ENCODE data around the gene AP1B1. TPM values are rescaled to one million over a fixed set of nuclear protein-coding genes. Genes with fewer than 3 reads are reported as not detected.

Gene AP1B1
- total RNA-seq, 1 experiment from 2014 or later: 68.1 TPM

GRCh38 chr22:29320546-29320945 lies 67.8 kb downstream of the AP1B1 start:
- POLR2A ChIA-PET (ENCODE audit: low non-redundant PET): no interaction called here
- Histone ChIP-seq H3K4me3 (ENCODE audit: low read depth, low read length, poor library complexity, severe bottlenecking) (no peak overlapping the region), H3K36me3 (ENCODE audit: insufficient read depth, low read length, poor library complexity, severe bottlenecking) (no peaks in the 10 kb centered on the region), H3K27me3 (replicated peaks; ENCODE audit: insufficient read depth, low read depth, low read length, poor library complexity) (peaks cover 9% of the 10 kb centered on the region), H3K4me1 (ENCODE audit: insufficient read depth, low read length, poor library complexity, severe bottlenecking) (no peaks in the 10 kb centered on the region), H3K27ac (ENCODE audit: low read depth, low read length, poor library complexity, severe bottlenecking) (no peak overlapping the region), H3K9me3 (ENCODE audit: low read depth, low read length, poor library complexity, severe bottlenecking) (no peaks in the 10 kb centered on the region)
- intact Hi-C loops (cut with micrococcal nuclease; ENCODE audit: unreplicated experiment): no loop called here
- TF ChIP-seq EZH2 (IDR thresholded peaks at IDR 0.05; ENCODE audit: borderline replicate concordance, low read depth, low read length, poor library complexity, severe bottlenecking): no peak
- TF ChIP-seq CTCF (conservative IDR thresholded peaks at IDR 0.05; ENCODE audit: low read depth, low read length): peak; percentile 49
- no TSS peak for BruUV-seq (replicated peaks)
- CTCF ChIA-PET: interaction anchor here (0.5 to 0.9 kb wide), 2 partner anchors 17 to 33 kb away, joined by 3 read pairs; no protein-coding TSS in a partner anchor
- no peak for DNase-seq (ENCODE audit: low spot score)

DNA sequence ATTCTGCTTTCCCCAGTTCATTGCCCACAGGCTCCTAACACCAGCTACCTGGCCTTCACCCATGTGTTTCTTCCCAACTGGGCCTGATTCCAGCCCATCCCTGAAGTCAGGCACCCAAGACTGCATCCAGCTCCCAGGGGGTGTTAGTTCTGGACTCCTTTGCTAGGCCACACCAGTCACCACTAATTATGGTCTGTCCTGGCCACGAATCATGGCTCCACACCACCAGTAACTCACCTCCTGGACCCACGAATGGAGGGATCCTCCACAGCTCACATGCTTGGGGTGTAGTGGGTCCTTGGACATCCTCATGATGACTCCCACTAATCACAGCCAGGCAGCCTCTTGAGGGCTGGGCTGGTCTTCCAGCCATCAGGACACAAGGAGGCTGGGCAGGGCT lies 69.3 kb downstream of the AP1B1 start:
- no peak for TF ChIP-seq EZH2 (IDR thresholded peaks at IDR 0.05; ENCODE audit: borderline replicate concordance, low read depth, low read length, poor library complexity, severe bottlenecking)
- TF ChIP-seq CTCF (conservative IDR thresholded peaks at IDR 0.05; ENCODE audit: low read depth, low read length): no peak
- H3K27ac ChIP-seq (ENCODE audit: low read depth, low read length, poor library complexity, severe bottlenecking): no peak overlapping the region
- peaks cover 6% of the 10 kb centered on the region for H3K4me1 ChIP-seq (ENCODE audit: insufficient read depth, low read length, poor library complexity, severe bottlenecking)
- no peaks in the 10 kb centered on the region for H3K36me3 ChIP-seq (ENCODE audit: insufficient read depth, low read length, poor library complexity, severe bottlenecking)
- no peak for DNase-seq (ENCODE audit: low spot score)
- H3K9me3 ChIP-seq (ENCODE audit: low read depth, low read length, poor library complexity, severe bottlenecking): no peaks in the 10 kb centered on the region
- H3K27me3 ChIP-seq (replicated peaks; ENCODE audit: insufficient read depth, low read depth, low read length, poor library complexity): peaks cover 24% of the 10 kb centered on the region
- BruUV-seq (replicated peaks): no TSS peak
- no peak overlapping the region for H3K4me3 ChIP-seq (ENCODE audit: low read depth, low read length, poor library complexity, severe bottlenecking)
- ChIA-PET POLR2A (ENCODE audit: low non-redundant PET) (no interaction called here), CTCF (no interaction called here)
- intact Hi-C loops (cut with micrococcal nuclease; ENCODE audit: unreplicated experiment): no loop called here

DNA sequence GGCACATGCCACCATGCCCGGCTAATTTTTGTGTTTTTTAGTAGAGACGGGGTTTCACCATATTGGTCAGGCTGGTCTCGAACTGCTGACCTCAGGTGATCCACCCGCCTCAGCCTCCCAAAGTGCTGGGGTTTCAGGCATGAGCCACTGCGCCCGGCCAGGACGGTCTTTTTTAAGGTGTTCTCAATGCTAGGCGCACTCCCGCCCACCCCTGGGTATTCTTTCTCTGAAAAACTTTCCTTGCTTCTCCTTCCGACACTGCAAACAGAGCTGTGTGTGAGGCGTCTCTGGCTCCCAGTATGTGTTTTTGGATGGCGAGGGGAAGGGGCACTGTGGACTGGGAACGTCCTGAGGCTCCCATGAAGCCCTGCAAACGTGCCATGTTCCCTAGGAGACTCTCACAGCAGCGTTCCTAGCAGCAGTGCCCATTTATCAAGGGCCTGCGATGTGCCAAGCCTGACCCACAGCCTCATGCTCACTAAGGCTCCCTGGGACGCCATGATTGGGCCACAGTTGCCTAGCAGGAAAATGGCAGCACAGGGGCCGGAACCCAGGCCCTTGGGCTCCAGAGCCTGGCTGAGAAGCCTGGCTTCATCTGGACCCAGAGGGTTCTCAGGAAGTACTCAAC lies 70.4 kb downstream of the AP1B1 start:
- ChIA-PET POLR2A (ENCODE audit: low non-redundant PET) (interaction anchor here (0.6 kb wide), 1 partner anchor 25 kb away, joined by 9 read pairs; no protein-coding TSS in a partner anchor), CTCF (no interaction called here)
- no TSS peak for BruUV-seq (replicated peaks)
- no peak for DNase-seq (ENCODE audit: low spot score)
- H3K36me3 ChIP-seq (ENCODE audit: insufficient read depth, low read length, poor library complexity, severe bottlenecking): no peaks in the 10 kb centered on the region
- H3K4me3 ChIP-seq (ENCODE audit: low read depth, low read length, poor library complexity, severe bottlenecking): no peak overlapping the region
- peaks cover 6% of the 10 kb centered on the region for H3K4me1 ChIP-seq (ENCODE audit: insufficient read depth, low read length, poor library complexity, severe bottlenecking)
- peaks cover 32% of the 10 kb centered on the region for H3K27me3 ChIP-seq (replicated peaks; ENCODE audit: insufficient read depth, low read depth, low read length, poor library complexity)
- intact Hi-C loops (cut with micrococcal nuclease; ENCODE audit: unreplicated experiment): no loop called here
- no peak overlapping the region for H3K27ac ChIP-seq (ENCODE audit: low read depth, low read length, poor library complexity, severe bottlenecking)
- H3K9me3 ChIP-seq (ENCODE audit: low read depth, low read length, poor library complexity, severe bottlenecking): no peaks in the 10 kb centered on the region
- TF ChIP-seq EZH2 (IDR thresholded peaks at IDR 0.05; ENCODE audit: borderline replicate concordance, low read depth, low read length, poor library complexity, severe bottlenecking): no peak
- TF ChIP-seq CTCF (conservative IDR thresholded peaks at IDR 0.05; ENCODE audit: low read depth, low read length): no peak
